ENCODE results near the gene MYRIP.
"Not testable (repeated sequence)": the region's sequence is repeated elsewhere in the genome, so short reads cannot be mapped to it uniquely, and the experiment has no call there.

Gene MYRIP

GRCh38 chr3:39808467-39809180, 785 bp upstream of the MYRIP start:
- no peak for DNase-seq

- no peak for DNase-seq
These were observed 686 bp downstream of the MYRIP start for GRCh38 chr3:39809995-39810595.

GRCh38 chr3:39810647-39811161, 1.3 kb downstream of the MYRIP start:
- DNase-seq = no peak

- no peak for DNase-seq
These were observed 2.2 kb downstream of the MYRIP start for GRCh38 chr3:39811561-39811960.

- no peak for DNase-seq
These were observed 3.1 kb downstream of the MYRIP start for GRCh38 chr3:39812537-39812936.

GRCh38 chr3:39814007-39814406, 4.6 kb downstream of the MYRIP start:
- no peak for DNase-seq

GRCh38 chr3:39819899-39820298, 10.5 kb downstream of the MYRIP start:
- no peak for DNase-seq

DNA sequence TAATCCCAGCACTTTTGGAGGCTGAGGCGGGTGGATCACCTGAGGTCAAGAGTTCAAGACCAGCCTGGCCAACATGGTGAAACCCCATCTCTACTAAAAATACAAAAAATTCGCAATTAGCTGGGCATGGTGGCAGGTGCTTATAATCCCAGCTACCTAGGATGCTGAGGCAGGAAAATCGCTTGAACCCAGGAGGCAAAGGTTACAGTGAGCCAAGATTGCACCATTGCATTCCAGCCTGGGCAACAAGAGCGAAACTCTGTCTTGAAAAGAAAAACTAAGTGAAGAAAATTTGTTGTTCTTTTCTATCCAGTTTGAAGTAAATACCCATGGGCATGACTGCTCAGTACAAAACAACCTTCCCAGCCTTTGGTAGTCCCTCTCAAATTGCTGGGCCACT, 24.4 kb downstream of the MYRIP start:
- not testable (repeated sequence) for DNase-seq

DNA sequence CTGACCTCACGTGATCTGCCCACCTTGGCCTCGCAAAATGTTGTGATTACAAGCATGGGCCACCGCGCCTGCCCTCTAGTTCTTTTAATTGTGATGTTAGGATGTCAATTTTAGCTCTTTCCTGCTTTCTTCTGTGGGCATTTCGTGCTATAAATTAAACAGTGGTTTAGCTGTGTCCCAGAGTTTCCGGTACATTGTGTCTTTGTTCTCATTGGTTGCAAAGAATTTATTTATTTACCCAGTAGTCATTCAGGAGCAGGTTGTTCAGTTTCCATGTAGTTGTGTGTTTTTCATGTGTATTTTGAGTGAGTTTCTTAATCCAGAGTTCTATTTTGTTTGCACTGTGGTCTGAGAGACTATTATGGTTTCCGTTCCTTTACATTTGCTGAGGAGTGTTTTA, 30.1 kb downstream of the MYRIP start:
- DNase-seq = no peak

GRCh38 chr3:39843440-39843839, 34.0 kb downstream of the MYRIP start:
- DNase-seq = no peak

DNA sequence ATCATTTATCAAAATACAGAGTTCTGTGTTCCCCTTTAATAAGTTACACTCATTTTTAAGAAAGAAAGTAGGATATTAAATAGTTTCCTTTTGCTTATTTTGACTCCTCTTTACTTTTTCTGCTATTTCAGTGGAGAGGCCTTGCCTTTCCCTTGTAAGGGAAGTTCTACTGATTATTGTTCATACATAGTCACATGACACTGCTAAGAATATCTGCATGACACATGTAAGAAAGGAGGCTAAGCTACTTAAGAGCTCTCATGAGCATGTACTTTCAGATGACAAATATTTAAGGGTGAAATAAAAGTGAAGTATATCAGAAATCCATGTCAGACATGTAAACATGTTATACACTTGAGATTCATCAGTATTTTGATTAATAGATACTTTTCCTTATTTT, 39.0 kb downstream of the MYRIP start:
- no peak for DNase-seq

- DNase-seq = no peak
These were observed 40.7 kb downstream of the MYRIP start for GRCh38 chr3:39849992-39850715.

GRCh38 chr3:39850716-39851032, 41.3 kb downstream of the MYRIP start:
- no peak for DNase-seq

DNA sequence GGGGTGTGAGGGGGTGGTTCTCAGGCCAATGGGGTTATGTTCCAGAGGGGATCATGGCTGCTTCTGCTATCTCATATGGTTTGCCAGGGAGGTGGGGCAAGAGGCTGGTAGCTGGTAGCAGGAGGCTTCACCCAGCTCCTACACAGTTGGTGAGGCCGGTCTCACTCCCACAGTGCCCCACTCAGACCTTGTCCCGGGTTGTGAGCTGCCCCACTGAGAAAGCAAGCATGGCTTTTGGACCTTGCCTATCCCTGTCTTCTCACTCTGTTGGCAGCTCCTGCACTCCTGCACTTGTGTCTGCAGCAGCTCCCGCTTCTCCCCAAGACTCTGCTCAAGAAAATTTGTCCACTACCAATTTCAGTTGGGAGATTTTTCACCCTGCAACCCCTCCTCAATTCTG, 46.1 kb downstream of the MYRIP start:
- DNase-seq = no peak

DNA sequence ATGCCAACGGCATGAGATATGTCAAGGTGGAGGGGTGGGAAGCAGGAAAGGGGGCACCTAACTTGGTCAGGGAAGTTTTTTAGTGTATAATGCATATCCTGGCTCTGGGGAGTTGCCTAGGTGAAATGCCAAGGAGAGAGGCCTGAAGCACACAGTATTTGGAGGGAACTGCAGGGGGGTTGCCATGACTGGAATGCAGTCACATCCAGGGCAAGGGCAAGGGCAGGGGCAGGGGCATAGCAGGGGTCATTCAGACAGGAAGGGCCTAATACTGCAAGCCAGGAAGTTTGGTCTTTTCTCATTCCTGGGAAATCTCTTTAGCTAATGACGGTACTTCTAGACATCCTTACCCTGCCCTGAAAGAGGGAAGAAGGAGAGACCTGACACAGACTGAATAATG, 60.5 kb downstream of the MYRIP start:
- DNase-seq = no peak

- DNase-seq = no peak
These were observed 61.3 kb downstream of the MYRIP start for GRCh38 chr3:39870706-39871105.

DNA sequence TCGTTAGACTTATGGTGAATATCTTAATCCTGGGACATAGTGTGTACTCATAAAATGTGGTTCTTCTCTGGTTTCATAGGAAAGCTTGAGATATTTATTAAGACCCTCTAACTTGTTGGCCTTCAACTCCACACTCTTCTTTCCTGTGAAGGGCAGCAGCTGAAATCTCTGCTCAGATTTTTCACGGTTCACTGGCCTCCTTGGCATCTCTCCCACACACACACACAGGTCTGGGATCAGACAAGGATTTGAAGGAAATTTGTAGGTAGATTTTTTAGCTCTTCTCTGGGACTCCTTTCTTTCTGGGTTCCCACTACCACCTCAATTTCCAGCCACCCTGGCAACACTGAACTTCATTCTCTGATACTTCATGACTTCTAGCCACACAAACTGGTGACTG, 70.2 kb downstream of the MYRIP start:
- DNase-seq = no peak

GRCh38 chr3:39882111-39882510, 72.7 kb downstream of the MYRIP start:
- no peak for DNase-seq

GRCh38 chr3:39892068-39892467, 82.7 kb downstream of the MYRIP start:
- no peak for DNase-seq

DNA sequence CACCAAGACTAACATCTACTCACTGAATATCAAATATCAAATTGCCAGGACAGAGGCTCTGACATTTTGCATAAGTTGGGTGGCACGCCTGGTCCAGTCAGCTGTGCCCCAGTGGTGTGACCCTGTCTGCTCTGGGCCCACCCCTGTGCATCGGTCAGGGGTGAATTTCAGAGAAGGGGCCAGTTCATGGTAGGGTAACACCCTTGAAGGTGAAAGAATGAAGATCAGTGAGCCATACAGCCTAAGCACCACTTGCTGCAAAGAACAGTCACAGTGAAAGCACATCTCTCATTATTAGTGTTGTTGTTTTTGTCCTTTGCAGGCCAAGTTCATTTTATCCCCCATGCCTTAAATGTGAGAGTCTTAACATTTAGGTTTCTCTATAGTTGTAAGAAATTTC, 86.8 kb downstream of the MYRIP start:
- DNase-seq = no peak

DNA sequence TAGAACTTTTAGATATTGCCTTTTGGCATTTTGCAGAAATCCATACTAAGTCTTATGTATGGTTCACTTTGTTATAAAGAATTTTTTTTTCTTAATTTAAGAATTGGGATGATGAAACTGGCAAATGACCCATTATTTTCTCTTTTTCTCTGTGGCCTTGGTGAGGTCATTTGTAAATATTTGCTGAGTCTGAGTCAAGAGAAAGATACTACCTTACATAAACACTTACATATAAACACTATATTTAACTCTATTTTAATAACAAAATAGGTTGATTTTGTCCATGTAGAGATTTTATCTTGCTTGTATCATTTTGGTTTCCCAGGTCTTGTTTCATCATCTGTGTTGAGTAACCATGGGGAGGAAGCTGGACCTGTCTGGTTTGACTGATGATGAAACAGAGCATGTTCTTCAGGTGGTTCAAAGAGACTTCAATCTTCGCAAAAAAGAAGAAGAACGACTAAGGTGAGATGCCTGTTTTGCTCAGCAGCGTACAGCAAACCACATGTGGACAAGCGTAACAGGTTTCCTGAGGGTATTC, 91.1 kb downstream of the MYRIP start:
- no peak for DNase-seq

GRCh38 chr3:39903253-39903652, 93.8 kb downstream of the MYRIP start:
- DNase-seq = no peak

DNA sequence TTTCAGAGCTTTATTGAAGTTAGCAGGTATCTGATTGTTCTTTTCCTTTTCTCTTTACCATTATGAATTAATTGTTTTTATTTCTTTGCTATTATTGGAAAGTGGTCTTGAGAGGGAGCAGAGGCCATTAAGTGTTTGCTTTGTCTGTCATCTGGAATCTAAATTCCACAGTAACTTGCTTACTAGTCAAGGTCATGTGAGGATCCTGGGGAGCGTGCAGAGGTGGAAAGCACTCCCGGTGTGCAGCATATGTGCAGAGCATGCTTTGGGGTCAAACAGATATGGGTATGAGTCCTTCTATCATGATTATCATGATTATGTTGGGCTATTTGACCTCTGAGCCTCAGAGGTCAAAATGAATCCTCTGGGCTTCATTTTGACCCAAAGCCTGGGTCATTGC, 96.4 kb downstream of the MYRIP start:
- DNase-seq = no peak

- no peak for DNase-seq
These were observed 98.6 kb downstream of the MYRIP start for GRCh38 chr3:39907981-39908380.

Data from stimulated activated naive CD4-positive, alpha-beta T cell (primary cell).